Stimulated activated naive CD4-positive, alpha-beta T cell treated with Interleukin-2 at 50 U/mL for 16 hours (primary cell): Measurements from ENCODE around the gene MTO1.
"Not testable (repeated sequence)": the region's sequence is repeated elsewhere in the genome, so short reads cannot be mapped to it uniquely, and the experiment has no call there.

Experiments
- DNase-seq: peaks from one replicate; lab custom pipeline; 2025; lab: John Stamatoyannopoulos, UW

The MTO1 gene, protein sequence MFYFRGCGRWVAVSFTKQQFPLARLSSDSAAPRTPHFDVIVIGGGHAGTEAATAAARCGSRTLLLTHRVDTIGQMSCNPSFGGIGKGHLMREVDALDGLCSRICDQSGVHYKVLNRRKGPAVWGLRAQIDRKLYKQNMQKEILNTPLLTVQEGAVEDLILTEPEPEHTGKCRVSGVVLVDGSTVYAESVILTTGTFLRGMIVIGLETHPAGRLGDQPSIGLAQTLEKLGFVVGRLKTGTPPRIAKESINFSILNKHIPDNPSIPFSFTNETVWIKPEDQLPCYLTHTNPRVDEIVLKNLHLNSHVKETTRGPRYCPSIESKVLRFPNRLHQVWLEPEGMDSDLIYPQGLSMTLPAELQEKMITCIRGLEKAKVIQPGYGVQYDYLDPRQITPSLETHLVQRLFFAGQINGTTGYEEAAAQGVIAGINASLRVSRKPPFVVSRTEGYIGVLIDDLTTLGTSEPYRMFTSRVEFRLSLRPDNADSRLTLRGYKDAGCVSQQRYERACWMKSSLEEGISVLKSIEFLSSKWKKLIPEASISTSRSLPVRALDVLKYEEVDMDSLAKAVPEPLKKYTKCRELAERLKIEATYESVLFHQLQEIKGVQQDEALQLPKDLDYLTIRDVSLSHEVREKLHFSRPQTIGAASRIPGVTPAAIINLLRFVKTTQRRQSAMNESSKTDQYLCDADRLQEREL

DNA sequence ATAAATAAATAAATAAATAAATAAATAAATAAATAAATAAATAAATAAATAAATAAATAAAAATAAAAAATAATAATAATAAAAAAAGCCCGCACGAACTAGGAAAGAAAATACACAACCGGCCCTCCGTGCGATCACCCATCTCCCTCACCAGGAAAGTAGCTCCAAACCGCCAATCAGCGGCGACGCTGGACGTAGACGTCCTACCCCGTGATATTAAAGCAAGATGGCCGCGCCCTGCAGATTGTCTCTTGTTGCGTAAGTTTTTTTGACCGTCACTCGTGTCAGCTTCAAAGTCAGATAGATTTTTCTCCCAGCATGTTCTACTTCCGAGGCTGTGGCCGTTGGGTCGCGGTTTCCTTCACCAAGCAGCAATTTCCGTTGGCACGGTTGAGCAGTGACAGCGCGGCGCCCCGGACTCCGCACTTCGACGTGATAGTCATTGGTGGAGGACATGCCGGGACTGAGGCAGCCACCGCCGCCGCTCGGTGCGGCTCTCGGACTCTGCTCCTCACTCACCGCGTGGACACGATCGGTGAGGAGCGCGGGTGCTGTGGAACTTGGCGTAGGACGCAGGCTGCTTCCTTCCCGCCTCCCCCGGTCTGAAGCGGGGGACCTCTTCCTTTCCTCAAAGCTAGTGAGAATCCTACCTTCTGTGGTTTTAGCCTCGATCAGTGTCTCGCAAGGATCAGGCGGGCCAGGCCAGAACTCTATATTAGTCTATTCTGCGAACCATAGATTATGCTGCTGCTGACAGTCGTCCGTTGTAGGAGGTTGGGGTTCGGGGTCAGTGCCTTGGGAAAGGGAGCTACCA is at the start of gene MTO1:
Gene MTO1 (plus strand): TSS at position 201 of the 814 bp plus-strand sequence. CDS start 118 bp downstream, at position 319.
- DNase-seq, result peak; percentile 82

DNA sequence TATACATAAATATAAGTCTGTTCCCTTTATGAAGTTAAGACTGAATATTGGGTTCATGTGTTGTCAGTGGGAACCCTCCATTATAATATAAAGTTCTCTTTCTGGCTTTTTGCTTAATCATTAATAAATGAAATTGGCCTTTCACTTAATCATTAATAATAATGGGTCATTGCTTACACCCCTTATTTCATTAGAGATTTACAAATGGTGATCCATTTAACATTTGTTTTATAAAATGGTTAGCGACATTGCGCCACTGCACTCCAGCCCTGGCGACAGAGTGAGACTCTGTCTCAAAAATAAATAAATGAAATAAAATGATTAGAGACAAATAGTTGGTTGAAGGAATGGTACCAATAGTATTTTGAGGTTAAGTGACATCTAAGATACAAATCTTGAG is 48.4 kb upstream of the MTO1 start:
- DNase-seq, result no peak

DNA sequence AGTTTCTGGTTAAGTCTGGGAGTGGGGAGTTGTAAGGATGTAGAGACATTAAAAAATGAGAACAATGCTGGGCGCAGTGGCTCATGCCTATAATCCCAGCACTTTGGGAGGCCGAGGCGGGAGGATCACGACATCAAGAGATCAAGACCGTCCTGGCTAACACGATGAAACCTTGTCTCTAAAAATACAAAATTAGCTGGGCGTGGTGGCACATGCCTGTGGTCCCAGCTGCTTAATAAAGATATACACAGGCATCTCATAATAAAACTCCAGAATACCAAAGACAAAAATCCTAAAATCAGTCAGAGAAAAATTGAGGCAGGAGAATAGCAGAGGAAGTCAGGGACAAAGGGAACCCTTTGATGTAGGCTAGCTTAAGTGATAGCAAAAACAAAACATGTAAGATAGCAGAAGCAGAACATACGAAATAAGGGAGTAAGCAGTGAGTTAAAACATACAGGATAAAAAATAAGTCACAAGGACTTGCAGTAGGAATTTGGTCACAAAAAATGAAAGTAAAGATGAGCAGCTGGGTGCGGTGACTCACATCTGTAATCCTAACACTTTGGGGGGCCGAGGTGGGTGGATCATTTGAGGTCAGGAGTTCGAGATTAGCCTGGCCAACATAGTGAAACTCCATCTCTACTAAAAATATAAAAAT is 43.3 kb upstream of the MTO1 start:
- peak; percentile 0 for DNase-seq

DNA sequence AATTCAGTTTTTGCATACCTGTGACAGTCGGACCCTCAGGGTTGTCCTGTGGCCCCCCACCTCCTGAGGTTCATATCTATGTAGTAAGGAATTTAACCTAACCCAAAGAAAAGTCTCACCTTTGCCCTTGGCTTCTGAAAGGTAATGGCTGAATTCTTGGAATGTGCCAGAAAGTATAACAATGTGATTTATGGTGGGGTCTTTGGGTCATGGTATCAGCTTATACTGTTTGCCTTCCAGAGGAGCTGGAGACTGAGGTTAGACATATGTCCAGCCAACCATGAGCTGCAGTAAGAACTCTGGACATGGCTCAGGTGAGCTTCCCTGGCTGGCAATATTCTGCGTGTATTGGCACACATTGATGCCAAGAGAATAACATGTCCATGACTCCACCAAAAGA is 40.0 kb upstream of the MTO1 start:
- no peak for DNase-seq

DNA sequence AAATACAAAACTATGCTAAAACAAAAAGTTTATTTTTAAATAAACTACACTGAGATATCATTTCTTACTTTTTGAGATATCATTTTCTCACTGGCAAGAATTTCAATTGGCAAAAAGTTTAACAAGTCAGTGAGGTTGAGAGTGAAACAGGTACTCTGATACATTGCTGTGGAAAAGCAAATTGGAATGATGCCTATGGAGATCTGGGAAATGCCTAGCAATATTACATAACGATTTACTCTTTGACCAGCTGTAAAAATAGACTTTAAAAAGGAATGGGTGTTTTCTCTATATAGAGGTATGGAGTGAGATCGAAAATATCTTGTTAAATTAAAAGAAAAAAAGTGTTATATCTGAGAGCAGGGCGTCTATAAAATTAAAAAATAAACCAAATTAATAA is 26.3 kb upstream of the MTO1 start:
- no peak for DNase-seq

DNA sequence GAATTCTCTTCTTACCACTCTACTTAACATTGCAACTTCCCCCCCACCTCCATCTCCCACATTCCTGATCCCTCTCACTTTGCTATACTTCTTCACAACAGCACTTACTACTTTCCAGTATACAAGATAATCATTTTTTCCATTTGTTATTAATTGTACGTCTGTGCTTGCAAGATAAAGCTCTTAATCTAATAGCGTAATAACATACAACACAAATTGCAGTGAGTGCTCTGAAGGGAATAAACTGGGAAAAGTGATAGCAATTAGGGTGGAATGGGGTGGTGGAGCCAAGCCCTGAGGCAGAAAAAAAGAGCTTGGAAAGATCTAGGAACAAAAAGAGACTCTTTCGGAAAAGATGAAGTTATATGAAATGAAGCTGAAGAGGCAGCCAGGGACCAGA is 18.0 kb upstream of the MTO1 start:
- no peak for DNase-seq

DNA sequence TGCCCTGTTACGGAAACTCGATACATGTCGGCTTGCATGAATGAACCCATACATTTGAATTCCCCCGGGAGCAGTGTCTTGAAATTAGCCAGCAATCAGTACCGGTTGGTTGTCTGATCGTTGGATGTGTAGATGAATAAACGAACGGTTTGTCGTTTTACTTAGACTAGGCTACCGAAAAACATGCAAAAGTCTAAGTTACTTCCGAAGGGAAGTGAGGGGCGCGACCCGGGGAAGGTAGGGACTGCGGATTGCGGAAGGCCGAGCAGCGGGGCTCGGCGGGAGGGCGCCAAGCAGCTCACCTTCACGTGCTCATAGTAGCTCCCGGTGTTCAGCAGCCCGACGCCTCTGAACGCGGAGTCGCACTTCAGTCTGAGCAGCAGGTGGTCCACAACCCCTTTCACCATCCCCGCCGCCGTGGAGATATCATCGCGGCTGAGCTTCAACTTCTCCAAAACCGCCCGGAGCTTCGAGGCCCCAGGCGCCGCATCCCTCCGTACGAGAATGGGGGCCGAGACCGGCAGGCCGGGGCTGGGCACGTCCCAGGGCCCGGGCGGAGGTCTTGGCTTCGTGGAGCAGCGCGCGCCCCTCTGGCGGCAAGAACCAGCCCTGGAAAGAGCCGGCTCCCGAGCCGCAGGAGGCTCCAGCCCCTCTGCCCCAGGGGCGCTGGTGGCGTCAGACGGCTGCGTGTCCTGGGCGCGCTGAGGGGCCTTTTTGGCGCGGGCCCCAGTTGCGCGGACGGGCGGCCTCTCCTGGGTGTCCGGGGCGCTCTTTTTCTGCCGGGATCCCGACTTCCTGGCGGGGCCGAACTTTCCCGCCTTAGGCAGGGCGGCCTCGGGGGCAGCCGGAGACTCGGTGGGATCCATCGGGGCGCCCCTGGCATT is 10.1 kb upstream of the MTO1 start:
- DNase-seq, result peak; percentile 37

DNA sequence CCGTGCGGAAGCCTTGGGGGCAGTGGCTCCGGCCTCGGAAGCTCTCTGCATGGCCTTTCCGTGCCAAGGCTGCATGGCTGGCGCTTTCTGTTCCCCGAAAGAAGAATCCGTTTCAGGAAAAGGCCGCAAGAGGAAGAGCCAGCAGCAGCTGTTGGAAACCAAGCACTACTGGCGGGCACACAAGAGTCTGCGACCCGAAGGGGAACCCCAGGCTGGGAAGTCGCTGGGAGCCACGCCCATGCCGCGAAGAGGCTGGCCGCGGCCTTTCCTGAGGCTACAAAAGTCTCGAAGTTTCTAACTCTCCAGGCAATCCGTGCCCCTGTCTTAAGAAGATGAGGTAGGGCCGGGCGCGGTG is 9.5 kb upstream of the MTO1 start, which contains the start of gene CGAS:
Gene CGAS (minus strand): TSS at position 191 of the 355 bp plus-strand sequence. CDS start 116 bp downstream, at position 75.
- peak; percentile 76 for DNase-seq

DNA sequence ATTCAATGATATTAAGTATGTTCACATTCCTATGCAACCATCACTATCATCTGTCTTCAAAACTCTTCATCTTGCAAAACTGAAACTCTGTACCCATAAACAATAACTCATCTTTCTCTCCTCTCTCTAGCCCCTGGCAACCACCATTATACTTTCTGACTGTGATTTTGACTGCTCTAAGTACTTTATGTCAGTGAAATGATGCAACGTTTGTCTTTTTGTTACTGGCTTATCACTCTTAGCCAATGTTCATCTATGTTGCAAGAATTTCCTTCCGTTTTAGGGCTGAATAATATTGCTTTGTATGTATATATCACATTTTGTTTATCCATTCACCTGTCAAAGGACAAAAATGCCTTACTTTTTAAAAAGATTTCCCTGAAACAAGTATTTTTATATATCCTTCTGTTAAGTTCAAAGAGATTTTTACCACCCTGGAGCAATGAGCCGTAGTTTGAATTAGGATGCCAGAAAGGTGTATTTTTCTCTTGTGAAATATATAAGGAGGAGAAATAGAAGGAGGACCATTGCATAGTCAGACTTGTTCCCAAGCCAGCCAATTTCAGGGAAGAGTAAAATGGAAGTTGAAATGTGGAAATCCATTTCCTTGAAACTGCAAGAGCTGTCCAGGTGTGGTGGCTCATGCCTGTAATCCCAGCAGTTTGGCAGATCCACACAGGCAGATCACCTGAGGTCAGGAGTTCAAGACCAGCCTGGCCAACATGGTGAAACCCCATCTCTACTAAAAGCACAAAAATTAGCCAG is 5.5 kb upstream of the MTO1 start:
- no peak for DNase-seq

DNA sequence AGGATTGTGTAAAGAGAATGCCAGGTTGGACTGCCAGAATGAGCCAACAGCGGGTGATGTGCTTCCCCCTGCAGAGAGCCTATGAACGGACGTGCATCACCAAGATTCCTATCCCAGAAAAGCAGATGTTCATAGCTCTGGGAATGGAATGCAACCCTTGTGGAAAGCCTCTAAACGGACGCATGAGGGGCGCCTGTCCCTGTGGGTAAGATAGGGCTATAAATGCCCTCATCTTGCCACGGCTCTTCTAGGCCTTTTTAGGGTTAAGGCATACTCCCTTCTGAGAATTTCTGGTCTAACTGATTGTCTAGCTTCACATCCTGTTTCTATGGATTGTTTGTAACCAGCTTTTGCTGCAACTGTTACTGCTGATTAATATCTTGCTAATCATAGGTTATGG is 2.1 kb upstream of the MTO1 start:
- DNase-seq, result not testable (repeated sequence)

DNA sequence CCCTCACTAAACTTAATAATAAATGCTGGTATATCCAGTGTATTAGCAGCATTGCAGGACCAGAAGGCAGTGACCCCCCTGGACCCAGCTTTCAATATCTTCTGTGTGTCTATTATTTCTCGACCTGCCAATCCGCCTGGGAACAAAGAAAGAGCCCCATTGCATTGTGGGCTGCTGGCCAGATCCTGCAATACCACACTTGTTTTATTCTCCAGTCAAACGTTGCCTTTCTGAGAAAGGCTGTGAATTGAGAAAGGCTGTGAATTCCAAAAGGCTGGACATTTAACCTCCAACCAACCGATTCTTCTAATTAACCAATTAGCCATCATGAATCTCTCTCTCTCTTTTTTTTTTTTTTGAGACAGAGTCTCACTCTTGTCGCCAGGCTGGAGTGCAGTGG is 1.5 kb upstream of the MTO1 start:
- no peak for DNase-seq

DNA sequence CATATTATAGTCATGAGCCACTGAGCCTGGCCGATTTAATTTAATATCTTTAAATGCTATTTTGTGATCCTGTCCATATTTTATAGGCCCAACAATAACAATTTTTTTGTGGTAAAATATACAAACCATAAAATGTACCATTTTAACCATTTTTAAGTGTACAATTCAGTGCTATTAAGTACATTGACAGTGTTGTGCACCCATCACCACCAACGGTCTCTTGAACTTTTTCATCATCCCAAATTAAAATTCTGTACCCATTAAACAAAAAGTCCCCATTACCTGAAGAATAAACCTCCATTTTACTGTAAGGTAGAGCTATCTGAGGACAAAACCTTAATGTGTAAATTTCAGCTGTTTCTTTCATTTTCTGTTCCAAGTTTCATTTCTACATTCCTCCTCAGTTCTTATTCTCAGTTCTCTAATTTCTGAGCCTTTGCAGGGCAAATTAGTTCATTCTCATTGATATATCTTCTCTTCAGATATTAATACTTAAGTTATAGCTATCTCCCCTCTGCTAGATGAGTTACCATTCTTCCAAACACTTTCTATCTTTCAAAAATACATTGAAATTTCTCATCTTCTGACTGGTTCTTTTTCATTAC is 10.3 kb downstream of the MTO1 start:
- no peak for DNase-seq

DNA sequence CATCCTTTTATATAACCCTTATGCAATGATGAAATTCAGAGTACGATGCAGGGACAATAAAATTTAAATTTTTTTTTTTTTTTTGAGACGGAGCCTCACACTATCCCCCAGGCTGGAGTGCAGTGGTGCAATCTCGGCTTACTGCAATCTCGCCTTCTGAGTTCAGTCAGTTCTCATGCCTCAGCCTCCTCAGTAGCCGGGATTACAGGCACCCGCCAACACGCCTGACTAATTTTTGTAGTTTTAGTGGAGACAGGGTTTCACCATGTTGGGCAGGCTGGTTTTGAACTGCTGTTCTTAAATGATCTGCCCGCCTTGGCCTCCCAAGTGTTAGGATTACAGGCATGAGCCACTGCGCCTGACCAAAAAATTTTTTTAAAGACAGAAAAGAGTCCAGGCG is 15.2 kb downstream of the MTO1 start:
- DNase-seq, result no peak

DNA sequence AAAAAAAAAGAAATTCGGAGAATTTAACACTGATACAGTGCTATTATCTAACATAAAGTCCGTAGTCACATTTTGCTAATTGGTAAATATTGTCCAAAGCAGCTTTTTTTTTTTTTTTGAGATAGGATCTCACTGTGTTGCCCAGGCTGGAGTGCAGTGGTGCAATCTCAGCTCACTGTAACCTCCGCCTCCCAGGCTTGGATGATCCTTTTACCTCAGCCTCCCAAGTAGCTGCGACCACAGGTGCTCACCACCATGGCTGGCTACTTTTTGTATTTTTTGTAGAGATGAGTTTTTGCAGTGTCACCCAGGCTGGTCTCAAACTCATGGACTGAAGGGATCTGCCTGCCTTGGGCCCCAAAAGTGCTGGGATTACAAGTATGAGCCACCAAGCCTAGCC is 15.9 kb downstream of the MTO1 start:
- DNase-seq, result no peak

DNA sequence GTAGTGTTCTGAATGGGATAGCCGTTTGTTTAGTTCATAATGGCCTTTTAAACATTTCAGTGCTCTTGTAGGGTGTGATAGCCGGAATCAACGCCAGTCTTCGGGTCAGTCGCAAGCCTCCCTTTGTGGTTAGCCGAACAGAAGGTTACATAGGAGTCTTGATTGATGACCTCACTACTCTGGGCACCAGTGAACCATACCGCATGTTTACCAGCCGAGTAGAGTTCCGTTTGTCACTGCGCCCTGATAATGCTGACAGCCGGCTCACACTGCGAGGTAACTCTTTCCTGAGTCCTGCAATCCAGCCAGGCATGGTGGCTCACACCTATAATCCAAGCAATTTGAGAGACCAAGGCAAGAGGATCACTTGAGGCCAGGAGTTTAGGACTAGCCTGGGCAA is 20.4 kb downstream of the MTO1 start:
- DNase-seq, result no peak

DNA sequence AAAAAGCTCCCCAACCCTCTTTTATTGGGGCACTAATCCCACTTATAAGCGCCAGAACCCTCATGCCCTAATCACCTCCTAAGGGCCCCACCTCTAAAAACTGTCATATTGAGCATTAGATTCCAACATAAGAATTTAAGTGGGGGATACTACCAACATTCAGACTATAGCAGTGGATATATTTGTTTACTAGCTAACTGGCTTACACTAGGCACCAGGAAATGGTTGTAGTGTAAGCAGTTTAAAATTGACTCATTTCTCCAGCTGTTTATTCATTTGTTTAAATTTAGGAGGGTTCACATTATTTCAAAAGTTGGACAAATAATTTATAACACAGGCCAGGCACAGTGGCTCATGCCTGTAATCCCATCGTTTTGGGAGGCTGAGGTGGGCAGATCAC is 22.9 kb downstream of the MTO1 start:
- DNase-seq, result no peak

DNA sequence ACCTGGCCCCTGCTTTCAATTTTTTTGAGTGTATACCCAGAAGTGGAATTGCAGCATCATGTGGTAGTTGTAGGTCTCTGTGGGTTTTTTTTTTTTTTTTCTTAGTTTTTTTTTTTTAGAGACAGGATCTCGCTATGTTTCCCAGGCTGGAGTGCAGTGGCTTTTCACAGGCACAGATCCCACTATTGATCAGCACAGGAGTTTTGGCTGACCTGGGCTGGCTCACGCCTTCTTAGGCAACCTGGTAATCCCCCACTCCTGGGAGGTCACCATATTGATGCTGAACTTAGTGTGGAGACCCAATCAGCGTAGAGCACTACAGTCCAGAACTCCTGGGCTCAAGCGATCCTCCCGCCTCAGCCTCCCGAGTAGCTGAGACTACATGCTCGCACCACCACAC is 25.9 kb downstream of the MTO1 start:
- no peak for DNase-seq

DNA sequence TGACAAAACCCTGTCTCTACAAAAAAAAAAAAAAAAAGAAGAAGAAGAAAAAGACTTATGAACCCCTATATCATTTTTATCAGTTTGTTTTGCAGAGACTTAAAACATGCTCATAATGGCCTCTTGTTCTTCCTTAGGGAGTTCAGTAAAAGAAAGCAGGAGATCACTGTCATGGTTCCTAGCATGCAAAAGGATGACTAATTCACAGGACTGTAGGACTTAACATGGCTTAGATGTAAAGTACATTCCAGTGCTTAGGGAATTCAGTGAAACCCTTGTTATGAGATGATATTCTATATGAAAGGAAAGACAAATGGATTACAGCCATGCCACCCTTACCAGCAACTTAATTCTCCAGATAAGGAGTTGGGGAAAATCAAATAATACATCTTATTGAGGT is 29.8 kb downstream of the MTO1 start:
- no peak for DNase-seq

DNA sequence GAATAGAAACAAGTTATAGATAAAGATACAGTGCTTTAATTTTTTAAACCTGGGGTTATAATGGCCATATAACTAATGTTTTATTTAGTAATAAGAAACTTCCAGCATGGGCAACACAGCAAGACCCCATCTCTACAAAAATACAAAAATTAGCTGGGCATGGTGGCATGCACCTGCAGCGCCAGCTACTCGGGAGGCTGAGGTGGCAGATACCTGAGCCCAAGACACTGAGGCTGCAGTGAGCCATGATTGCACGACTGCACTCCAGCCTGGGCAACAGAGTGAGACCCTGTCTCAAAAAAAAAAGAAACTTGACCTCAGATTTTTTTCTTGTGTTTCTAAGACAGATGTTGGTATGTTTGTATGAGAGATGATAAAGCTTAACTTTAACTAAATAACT is 36.4 kb downstream of the MTO1 start:
- DNase-seq, result no peak
